GM19193 (cell line): ENCODE measurements around the gene DIAPH2.

Source experiments
- POLR2A ChIP-seq: IDR thresholded peaks from 4 replicates; pipeline ENCODE4 v1.6.1; 2011; ENCODE audit not compliant: insufficient read depth, insufficient read length; ENCODE audit errors: extremely low read depth

The DIAPH2 gene

DNA sequence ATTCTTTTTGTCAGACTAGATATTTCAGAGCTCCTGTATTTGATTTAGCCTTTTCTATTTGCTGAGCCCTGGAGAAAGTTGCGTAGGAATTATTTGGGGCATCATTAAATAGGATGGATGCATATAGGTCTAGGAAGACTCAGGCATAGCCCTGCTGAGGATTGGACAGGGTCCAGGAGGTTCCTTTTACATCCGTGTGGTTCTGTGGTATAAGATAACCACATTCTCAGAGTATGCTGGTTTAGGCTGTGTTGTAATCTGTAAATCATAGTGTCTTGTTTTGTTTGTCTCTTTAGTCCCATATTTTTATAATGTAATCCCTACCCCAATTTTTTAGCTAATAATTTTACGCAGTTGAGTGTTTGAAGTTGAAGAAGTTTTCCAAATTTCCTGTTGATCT is 712.7 kb downstream of the DIAPH2 start:
- no peak for TF ChIP-seq POLR2A

DNA sequence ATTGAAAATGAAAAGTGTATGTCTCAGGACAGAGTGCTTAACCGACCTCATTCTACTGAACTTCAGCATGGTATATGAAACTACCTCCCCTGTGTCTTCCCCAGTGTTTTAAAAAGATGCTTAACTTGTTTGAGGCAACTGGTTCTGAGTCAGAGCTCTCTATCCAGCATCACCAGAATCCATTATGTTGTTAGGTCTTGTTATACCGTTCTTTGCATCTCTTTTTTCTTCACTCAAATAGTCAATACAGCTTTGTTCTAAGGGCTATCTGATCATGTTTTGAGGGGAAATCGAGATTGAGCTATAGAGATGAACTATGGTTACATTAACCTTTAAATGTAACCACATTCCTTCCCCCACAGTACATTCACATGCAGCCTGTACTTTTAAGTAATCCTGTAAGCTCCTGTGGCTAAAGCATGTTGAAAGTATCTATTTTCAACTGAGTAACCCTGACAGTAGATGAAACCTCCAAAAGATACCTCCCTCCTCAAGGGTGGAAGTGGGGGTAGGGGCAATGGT is 713.4 kb downstream of the DIAPH2 start:
- no peak for TF ChIP-seq POLR2A

DNA sequence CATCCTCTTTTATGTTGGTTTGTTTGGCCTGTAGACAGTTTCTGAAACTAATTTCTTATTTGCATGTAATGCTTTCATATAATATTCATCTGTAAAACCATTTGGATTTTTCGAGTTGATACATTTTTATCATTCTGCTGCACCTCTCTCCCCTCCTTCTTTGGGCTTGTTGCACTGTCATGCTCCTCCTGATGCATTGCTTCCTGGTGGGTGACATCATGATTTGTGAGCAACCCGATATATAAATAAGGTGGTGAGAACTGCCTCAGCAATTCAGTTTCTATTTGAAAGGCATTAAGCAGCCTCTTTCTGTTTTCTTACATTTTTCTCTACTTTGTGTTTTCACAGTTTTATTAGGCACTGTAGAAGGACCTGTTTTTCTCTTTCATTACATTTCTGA is 714.8 kb downstream of the DIAPH2 start:
- no peak for TF ChIP-seq POLR2A

DNA sequence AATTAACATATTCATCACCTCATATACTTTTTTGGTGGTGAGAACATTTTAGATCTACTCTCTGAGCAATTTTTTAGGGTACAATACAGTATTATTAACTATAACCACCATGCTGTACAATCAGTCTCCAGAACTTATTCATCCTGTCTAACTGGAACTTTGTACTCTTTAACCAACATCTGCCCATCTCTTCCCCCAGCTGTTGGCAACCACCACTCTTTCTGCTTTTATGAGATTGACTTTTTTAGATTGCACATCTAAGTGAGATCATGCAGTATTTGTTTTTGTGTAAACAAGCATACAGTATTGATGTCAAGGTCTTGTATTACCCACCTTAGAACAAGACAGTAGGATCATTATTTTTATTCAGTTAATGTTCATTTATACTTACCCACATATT is 715.9 kb downstream of the DIAPH2 start:
- TF ChIP-seq POLR2A, result no peak

DNA sequence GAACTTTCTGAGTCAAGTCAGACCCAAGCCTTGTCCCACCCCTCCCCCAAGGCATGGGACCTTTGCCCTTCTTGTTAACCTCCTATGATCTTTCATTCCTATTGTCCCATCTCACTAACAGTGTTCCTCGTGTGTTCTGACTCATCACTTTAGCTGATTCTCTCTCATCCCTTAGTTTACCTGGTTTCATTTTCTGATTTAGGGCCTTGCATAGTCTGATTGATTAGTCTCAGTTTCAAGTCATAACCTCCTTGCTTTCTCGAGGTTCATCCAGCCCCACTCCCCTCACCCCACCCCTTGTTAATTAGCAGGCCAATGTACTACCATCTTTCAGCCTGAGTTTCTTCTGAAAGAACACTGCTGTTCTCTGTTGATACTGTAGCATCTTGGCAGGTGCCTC is 716.5 kb downstream of the DIAPH2 start:
- no peak for TF ChIP-seq POLR2A

DNA sequence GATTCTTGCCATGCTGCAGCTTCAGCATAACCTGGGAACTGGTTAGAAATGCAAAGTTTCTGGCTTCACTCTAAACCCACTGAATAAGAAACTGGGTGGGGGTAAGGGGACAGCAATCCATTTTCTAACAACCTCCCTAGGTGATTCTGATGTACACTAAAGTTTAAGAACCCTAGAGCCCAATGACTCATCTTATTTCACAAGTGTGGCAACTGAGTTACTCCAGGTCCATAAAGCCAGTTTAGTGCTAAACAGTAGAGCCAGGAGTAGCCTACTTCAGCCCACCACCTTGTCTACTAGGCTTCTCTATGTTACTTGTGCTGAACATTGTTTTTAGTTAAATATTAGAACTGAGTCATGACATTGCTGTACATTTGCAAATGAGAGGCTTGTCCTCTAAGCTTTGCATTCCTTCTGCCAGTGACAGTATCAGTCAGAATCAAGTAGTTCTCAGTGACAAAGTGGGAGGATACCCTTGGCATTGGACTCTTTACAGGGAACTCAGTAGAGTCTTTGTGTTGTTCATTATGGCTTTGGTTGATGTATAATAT is 717.0 kb downstream of the DIAPH2 start:
- no peak for TF ChIP-seq POLR2A

DNA sequence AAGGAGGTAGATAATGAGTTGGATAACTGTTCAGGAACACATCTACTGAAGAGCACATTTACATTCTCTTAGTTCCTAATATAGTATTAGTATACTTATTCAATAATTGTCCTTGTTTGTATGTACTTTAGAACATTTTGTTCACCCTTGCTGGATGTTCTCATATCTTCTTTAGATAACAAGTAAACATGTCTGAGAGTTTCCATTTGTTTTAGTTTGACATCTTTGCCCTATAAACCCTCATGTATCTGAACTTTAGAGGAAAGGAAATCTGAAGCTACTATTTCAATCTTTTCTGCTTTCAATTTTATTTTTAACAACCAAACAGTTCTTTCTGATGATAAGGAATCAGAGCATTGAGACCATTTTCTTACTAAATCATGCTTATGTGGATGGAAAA is 717.7 kb downstream of the DIAPH2 start:
- TF ChIP-seq POLR2A, result no peak

DNA sequence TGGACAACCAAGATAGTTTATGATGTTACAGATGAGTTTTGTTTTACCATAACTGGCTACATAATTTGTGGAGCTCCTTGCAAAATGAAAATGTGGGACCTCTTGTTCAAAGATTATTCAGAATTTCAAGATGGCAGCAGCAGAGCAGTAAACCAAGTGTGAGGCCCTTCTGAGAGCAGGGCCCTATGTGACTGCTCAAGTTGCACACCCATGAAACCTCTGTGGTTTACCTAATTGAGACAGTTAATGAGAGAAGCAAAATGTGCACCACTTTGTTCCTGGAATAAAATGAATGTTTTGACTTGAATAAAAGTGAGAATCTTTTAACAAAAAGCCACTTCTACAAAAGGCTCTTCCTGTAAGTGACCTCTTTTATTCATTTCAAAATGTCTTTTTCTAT is 718.3 kb downstream of the DIAPH2 start:
- no peak for TF ChIP-seq POLR2A

DNA sequence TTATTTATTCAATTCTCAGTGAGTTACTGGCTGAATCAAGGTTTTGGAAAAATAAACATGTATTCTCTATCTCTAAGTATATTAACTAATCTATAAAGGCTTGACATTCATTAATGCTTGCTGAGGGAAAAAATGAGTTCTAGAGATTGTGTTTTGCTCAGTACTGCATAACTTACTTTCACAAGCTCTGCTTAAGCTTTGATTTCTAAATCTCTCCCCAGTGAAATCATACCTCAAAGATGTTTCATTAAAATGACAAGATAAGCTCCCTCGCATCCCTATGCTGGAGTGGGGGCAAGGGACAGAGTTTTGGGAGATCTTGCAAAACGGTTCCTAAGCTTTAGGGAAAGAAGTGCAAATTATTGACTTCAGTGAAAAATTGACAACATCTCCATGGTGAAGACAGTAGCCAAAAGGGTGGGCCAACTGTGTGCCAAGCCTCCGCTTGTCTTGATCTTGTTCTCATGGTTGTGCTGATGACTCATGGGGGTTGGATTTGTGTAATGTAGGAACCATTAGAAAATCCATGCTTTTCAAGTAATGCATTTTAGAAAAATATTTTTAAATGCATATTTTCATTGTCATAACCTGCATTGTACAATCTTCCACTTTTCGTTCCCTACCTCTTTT is 720.5 kb downstream of the DIAPH2 start:
- no peak for TF ChIP-seq POLR2A

DNA sequence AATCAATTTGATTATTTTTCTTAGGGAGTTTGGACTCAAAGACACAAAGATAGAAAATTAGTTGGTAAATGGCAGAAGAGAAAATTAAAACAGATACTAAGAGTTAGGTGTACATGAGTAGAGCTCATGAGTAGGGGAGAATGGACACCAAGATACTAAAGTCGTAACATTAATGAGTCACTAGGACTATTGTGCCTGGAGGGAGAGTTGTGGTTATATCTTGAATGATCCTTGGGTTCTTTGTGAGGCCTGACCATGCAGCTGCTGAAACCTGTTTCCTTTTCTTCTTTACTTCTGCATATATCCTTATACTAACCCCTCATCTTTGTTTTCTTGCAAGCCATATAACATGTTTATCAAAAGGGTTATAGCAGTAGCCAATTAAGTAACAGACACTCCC is 731.8 kb downstream of the DIAPH2 start:
- no peak for TF ChIP-seq POLR2A

DNA sequence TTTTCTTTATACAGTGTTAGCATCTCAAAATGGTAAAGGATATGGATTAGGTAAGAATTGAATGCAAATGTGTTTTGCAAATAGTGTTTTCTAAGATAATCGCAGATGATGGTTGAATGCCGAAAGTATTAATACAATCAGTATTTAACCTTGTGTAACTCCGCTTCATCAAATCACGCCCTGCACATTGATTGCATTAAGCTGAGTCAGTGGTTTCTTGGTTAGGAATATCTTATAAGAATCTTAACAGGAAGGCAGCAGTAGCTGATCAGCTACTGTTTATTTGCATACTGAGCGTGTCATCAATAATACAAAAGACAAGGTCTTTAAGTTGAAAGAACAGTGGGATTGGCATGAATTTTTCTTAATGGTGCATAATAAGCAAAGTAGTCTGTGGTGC is 744.5 kb downstream of the DIAPH2 start:
- no peak for TF ChIP-seq POLR2A

DNA sequence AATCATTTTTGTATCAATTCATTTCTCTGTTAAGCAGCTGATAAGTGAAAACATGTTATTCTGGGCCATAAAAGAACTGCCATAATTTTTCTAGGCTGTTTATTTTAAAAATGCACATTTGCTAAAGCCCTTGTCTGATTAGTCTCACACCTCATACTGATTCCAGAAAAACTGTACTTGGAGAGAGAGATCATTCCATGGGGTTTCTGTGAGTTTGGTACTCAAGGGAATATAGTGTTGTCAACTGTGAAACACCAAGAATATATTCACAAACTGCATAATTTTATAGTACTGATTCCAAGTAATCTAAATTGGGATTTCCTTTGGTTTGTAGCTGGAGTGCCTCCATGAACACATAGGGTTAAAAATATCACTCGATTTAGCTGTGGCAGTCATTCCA is 746.6 kb downstream of the DIAPH2 start:
- no peak for TF ChIP-seq POLR2A

DNA sequence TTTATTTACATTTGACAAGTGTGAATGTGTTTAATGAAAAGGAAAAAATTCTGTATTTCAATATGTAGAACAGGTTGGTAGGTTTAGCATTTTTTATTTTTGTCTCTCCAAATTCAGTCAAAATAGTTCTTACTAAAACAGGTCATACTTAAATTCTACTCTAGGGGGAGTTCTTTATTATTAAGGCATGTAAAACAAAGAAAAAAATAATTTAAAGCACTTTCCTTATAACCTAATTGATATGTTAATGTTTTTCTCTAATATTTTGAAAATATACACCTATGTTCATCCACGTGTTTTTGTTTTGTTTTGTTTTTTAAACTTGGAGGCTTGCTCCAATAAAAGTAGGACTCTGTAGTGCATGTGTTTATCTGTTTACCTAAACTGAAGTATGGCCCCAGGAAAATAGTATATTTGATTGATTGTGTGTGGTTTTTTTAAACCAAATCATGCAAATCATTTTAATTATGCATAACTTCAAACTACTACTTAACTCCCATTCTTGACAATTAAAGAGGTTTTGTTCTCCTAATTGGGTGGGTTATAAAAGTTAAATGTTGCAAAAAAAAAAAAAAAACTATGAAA is 761.7 kb downstream of the DIAPH2 start:
- TF ChIP-seq POLR2A, result no peak

DNA sequence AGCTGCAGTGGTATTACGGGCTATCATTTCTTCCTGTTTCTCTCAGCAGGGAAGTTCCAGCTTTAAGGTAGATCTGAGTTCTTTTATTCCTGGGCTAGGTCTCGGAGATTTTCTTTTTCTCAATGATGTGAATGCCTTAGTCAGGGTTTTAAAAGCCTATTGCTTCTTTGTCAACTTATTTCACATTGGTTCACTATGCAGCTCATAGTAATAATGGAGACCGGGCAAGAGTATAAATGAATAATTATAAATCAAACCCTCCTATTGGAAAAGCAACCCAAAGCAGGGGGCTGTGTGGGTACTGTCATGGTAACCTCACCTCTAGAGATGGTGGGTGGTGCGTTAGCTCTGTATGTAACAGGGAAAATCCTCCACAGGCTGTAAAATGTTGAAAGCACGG is 762.7 kb downstream of the DIAPH2 start:
- no peak for TF ChIP-seq POLR2A

DNA sequence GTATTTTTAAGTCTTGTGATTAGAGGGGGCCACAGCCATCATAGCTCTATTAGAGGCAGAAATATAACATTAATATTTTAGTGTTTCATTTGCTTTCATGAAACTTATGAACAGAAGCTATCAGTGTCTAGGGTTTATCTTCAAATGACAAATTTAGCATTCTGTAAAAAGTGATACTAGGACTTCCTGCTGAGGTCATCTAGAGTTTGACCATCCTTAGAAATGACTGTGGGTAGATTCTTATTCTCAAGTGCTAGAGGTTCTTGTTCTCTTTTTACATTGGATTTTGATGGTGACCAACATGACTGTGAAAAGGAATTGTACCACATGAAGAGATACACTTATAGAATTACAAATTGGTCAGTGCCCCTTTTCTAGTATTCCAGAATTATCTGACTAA is 767.6 kb downstream of the DIAPH2 start:
- TF ChIP-seq POLR2A, result no peak

DNA sequence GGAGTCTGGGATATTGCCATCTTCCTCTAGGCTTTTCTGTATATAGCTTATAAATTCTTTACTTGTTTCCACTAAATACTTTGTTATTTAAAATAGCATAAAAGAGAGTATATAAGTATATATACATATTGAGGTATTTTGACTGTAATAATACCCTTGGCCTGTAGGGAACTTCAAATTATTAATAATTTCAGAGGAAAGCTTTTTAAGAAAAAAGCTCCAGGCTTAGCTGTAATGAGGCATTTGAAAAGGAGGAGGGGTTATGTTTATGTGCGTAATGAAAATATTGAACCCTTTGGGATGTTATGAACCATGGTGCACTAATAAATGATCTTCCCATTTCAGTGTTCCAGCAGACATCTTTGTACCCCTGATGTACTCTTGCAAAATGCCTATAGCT is 777.1 kb downstream of the DIAPH2 start:
- no peak for TF ChIP-seq POLR2A
